ENCODE data around the gene SLC22A16.

- TF ChIP-seq FOXP1 (CRISPR knock-in tag; IDR thresholded peaks at IDR 0.05; ENCODE audit: borderline replicate concordance) (no peak), E2F1 (CRISPR knock-in tag; IDR thresholded peaks at IDR 0.05) (no peak), CTCF (IDR thresholded peaks at IDR 0.05) (no peak)
Measured at GRCh38 chr6:110485491-110485890, 9.1 kb upstream of the SLC22A16 start.
